OCI-LY3 (cell line): Measurements from ENCODE around the gene TRIM28.

Experiments used
- H2AFZ ChIP-seq: fragments of 200-600, 300-600 bp; shearing (Covaris generic); 2 replicates; pipeline ENCODE4 v1.6.0; 2014; ENCODE audit warnings: antibody characterized with exemption, low read depth, low read length
- H3K27ac ChIP-seq: fragments of 200-600, 300-600 bp; sonication (generic); 2 replicates; pipeline ENCODE4 v1.5.1; 2014; ENCODE audit warnings: mild to moderate bottlenecking, low read length, moderate library complexity, mixed read lengths
- H3K27me3 ChIP-seq: fragments of 200-600, 300-600 bp; sonication (generic); 2 replicates; pipeline ENCODE4 v1.6.1; 2014; ENCODE audit warnings: low read depth, low read length, mixed read lengths
- H3K36me3 ChIP-seq: fragments of 200-600, 300-600 bp; sonication (generic); replicated peaks from 2 replicates; pipeline ENCODE3; 2014; ENCODE audit warnings: low read depth, low read length, mixed read lengths
- H3K4me1 ChIP-seq: fragments of 300-600, 200-600 bp; sonication (generic); 2 replicates; pipeline ENCODE4 v1.6.1; 2014; ENCODE audit warnings: low read length, mixed read lengths
- H3K4me2 ChIP-seq: fragments of 200-600, 300-600 bp; sonication (generic); 2 replicates; pipeline ENCODE4 v1.6.1; 2014; ENCODE audit warnings: low read length, mixed read lengths
- H3K4me3 ChIP-seq: fragments of 300-600, 200-600 bp; sonication (generic); 2 replicates; pipeline ENCODE4 v1.5.1; 2014; ENCODE audit warnings: antibody characterized with exemption, mild to moderate bottlenecking, low read length, moderate library complexity
- H3K79me2 ChIP-seq: fragments of 300-600, 200-600 bp; shearing (Covaris generic); 2 replicates; pipeline ENCODE4 v1.6.1; 2014; ENCODE audit warnings: mild to moderate bottlenecking, low read length, mixed read lengths
- H3K9ac ChIP-seq: fragments of 300-600, 200-600 bp; shearing (Covaris generic); 2 replicates; pipeline ENCODE4 v1.6.0; 2014; ENCODE audit warnings: mild to moderate bottlenecking, low read length, moderate library complexity
- H3K9me3 ChIP-seq: fragments of 200-600, 300-600 bp; shearing (Covaris generic); 2 replicates; pipeline ENCODE4 v1.6.1; 2014; ENCODE audit warnings: low read length, mixed read lengths; ENCODE audit not compliant: insufficient read depth
- H4K20me1 ChIP-seq: fragments of 200-600, 300-600 bp; sonication (generic); 2 replicates; pipeline ENCODE4 v1.6.1; 2016; ENCODE audit warnings: low read length, mixed read lengths; ENCODE audit not compliant: insufficient read depth
- CTCF ChIP-seq: fragments of 200-600, 300-600 bp; sonication (generic); IDR thresholded peaks from 2 replicates; pipeline ENCODE4 v1.5.1; 2014; ENCODE audit warnings: antibody characterized with exemption, low read length, low read depth
- EZH2phosphoT487 ChIP-seq: fragments of 200-600 bp; shearing (Covaris generic); IDR thresholded peaks from 2 replicates; pipeline ENCODE4 v1.6.1; 2018; ENCODE audit warnings: antibody characterized with exemption, mixed run types, low read depth

TRIM28 gene

GRCh38 chr19:58548859-58549663 is 5.2 kb downstream of the TRIM28 start:
- H3K79me2 ChIP-seq, result peaks cover 77% of the 10 kb centered on the region
- no peak overlapping the region for H3K4me3 ChIP-seq
- H3K27me3 ChIP-seq, result no peaks in the 10 kb centered on the region
- H3K36me3 ChIP-seq, result peaks cover 86% of the 10 kb centered on the region
- no peak for TF ChIP-seq CTCF
- no peak for TF ChIP-seq EZH2phosphoT487
- H3K4me2 ChIP-seq, result no peak overlapping the region
- peaks cover 22% of the 10 kb centered on the region for H3K4me1 ChIP-seq
- no peak overlapping the region for H2AFZ ChIP-seq
- no peak overlapping the region for H3K27ac ChIP-seq
- peaks cover 59% of the 10 kb centered on the region for H4K20me1 ChIP-seq
- no peak overlapping the region for H3K9ac ChIP-seq
- H3K9me3 ChIP-seq, result no peaks in the 10 kb centered on the region

- no peaks in the 10 kb centered on the region for H3K27me3 ChIP-seq
- H3K9ac ChIP-seq, result no peak overlapping the region
- peaks cover 57% of the 10 kb centered on the region for H4K20me1 ChIP-seq
- H3K4me2 ChIP-seq, result no peak overlapping the region
- TF ChIP-seq CTCF (no peak), EZH2phosphoT487 (no peak)
- peaks cover 77% of the 10 kb centered on the region for H3K79me2 ChIP-seq
- no peaks in the 10 kb centered on the region for H3K9me3 ChIP-seq
- H3K27ac ChIP-seq, result no peak overlapping the region
- H3K4me3 ChIP-seq, result no peak overlapping the region
- peaks cover 88% of the 10 kb centered on the region for H3K36me3 ChIP-seq
- peaks cover 25% of the 10 kb centered on the region for H3K4me1 ChIP-seq
- H2AFZ ChIP-seq, result no peak overlapping the region
These were observed 5.9 kb downstream of the TRIM28 start for GRCh38 chr19:58549664-58550361.

- H3K4me3 ChIP-seq, result no peak overlapping the region
- no peak overlapping the region for H3K4me2 ChIP-seq
- peaks cover 80% of the 10 kb centered on the region for H3K36me3 ChIP-seq
- TF ChIP-seq CTCF (no peak), EZH2phosphoT487 (no peak)
- no peak overlapping the region for H3K9ac ChIP-seq
- no peak overlapping the region for H3K27ac ChIP-seq
- peaks cover 27% of the 10 kb centered on the region for H3K4me1 ChIP-seq
- H3K27me3 ChIP-seq, result no peaks in the 10 kb centered on the region
- H3K9me3 ChIP-seq, result no peaks in the 10 kb centered on the region
- H4K20me1 ChIP-seq, result peaks cover 50% of the 10 kb centered on the region
- no peak overlapping the region for H2AFZ ChIP-seq
- peaks cover 73% of the 10 kb centered on the region for H3K79me2 ChIP-seq
These were observed 6.7 kb downstream of the TRIM28 start for GRCh38 chr19:58550362-58551122.

GRCh38 chr19:58551123-58551497 is 7.2 kb downstream of the TRIM28 start:
- H3K4me1 ChIP-seq, result peaks cover 23% of the 10 kb centered on the region
- no peak overlapping the region for H2AFZ ChIP-seq
- H3K27ac ChIP-seq, result no peak overlapping the region
- TF ChIP-seq CTCF, result no peak
- no peak for TF ChIP-seq EZH2phosphoT487
- H3K9ac ChIP-seq, result no peak overlapping the region
- peaks cover 77% of the 10 kb centered on the region for H3K36me3 ChIP-seq
- no peaks in the 10 kb centered on the region for H3K9me3 ChIP-seq
- H4K20me1 ChIP-seq, result peaks cover 44% of the 10 kb centered on the region
- no peak overlapping the region for H3K4me3 ChIP-seq
- H3K4me2 ChIP-seq, result no peak overlapping the region
- H3K27me3 ChIP-seq, result no peaks in the 10 kb centered on the region
- peaks cover 73% of the 10 kb centered on the region for H3K79me2 ChIP-seq
